GM19455 (cell line): Measurements from ENCODE around the gene LDB2.

Experiments used
- ATAC-seq: cut with Tn5 transposase; IDR thresholded peaks from one replicate; pipeline ENCODE4 v1.9.1; 2021; ENCODE audit not compliant: unreplicated experiment

The LDB2 gene

GRCh38 chr4:16608611-16609125 lies 289.8 kb downstream of the LDB2 start:
- ATAC-seq, result no peak

- no peak for ATAC-seq
Measured at GRCh38 chr4:16608123-16608522, 290.3 kb downstream of the LDB2 start.

GRCh38 chr4:16607241-16608066 lies 291.0 kb downstream of the LDB2 start:
- no peak for ATAC-seq

GRCh38 chr4:16606691-16607090 lies 291.8 kb downstream of the LDB2 start:
- no peak for ATAC-seq

GRCh38 chr4:16603178-16603577 lies 295.3 kb downstream of the LDB2 start:
- no peak for ATAC-seq

- ATAC-seq, result no peak
Measured at GRCh38 chr4:16598597-16599206, 299.7 kb downstream of the LDB2 start.

- ATAC-seq, result no peak
Measured at GRCh38 chr4:16597845-16598596, 300.4 kb downstream of the LDB2 start.

GRCh38 chr4:16597443-16597842 lies 301.0 kb downstream of the LDB2 start:
- ATAC-seq, result no peak

- ATAC-seq, result no peak
Measured at GRCh38 chr4:16596267-16596666, 302.2 kb downstream of the LDB2 start.

- no peak for ATAC-seq
Measured at GRCh38 chr4:16594128-16594527, 304.3 kb downstream of the LDB2 start.

- no peak for ATAC-seq
Measured at GRCh38 chr4:16593386-16593785, 305.1 kb downstream of the LDB2 start.

GRCh38 chr4:16591272-16591826 lies 307.1 kb downstream of the LDB2 start:
- ATAC-seq, result no peak

- no peak for ATAC-seq
Measured at GRCh38 chr4:16590797-16591196, 307.6 kb downstream of the LDB2 start.

- no peak for ATAC-seq
Measured at GRCh38 chr4:16588651-16589050, 309.8 kb downstream of the LDB2 start.

GRCh38 chr4:16588149-16588548 lies 310.3 kb downstream of the LDB2 start:
- ATAC-seq, result no peak

- ATAC-seq, result no peak
Measured at GRCh38 chr4:16585053-16585452, 313.4 kb downstream of the LDB2 start.

GRCh38 chr4:16583764-16584163 lies 314.7 kb downstream of the LDB2 start:
- ATAC-seq, result no peak

GRCh38 chr4:16582526-16582925 lies 315.9 kb downstream of the LDB2 start:
- ATAC-seq, result no peak

GRCh38 chr4:16582036-16582435 lies 316.4 kb downstream of the LDB2 start:
- no peak for ATAC-seq

- no peak for ATAC-seq
Measured at GRCh38 chr4:16581117-16581516, 317.3 kb downstream of the LDB2 start.

- no peak for ATAC-seq
Measured at GRCh38 chr4:16580514-16580913, 317.9 kb downstream of the LDB2 start.
